ENCODE results near the gene CDKN2AIPNL.
A peak's percentile ranks its signal among the peaks of the same experiment; 100 is the strongest.
"Not testable (repeated sequence)": the region's sequence is repeated elsewhere in the genome, so short reads cannot be mapped to it uniquely, and the experiment has no call there.

The CDKN2AIPNL gene

GRCh38 chr5:134437847-134438581 is 26.3 kb upstream of the CDKN2AIPNL start:
- DNase-seq = no peak

GRCh38 chr5:134437340-134437846 is 25.7 kb upstream of the CDKN2AIPNL start:
- DNase-seq = no peak

- peak; percentile 6 for DNase-seq
These were observed 25.1 kb upstream of the CDKN2AIPNL start for GRCh38 chr5:134436523-134437339.

GRCh38 chr5:134435560-134435959 is 23.9 kb upstream of the CDKN2AIPNL start:
- DNase-seq = no peak

- no peak for DNase-seq
These were observed 21.1 kb upstream of the CDKN2AIPNL start for GRCh38 chr5:134432677-134433359.

- no peak for DNase-seq
These were observed 20.5 kb upstream of the CDKN2AIPNL start for GRCh38 chr5:134432174-134432573.

GRCh38 chr5:134430001-134430569 is 18.4 kb upstream of the CDKN2AIPNL start:
- DNase-seq = no peak

- no peak for DNase-seq
These were observed 15.9 kb upstream of the CDKN2AIPNL start for GRCh38 chr5:134427540-134428041.

GRCh38 chr5:134426361-134426760 is 14.7 kb upstream of the CDKN2AIPNL start:
- no peak for DNase-seq

- no peak for DNase-seq
These were observed 11.7 kb upstream of the CDKN2AIPNL start for GRCh38 chr5:134423376-134423775.

- no peak for DNase-seq
These were observed 11.2 kb upstream of the CDKN2AIPNL start for GRCh38 chr5:134422791-134423365.

GRCh38 chr5:134421038-134421437 is 9.4 kb upstream of the CDKN2AIPNL start:
- DNase-seq = not testable (repeated sequence)

GRCh38 chr5:134420343-134420742 is 8.7 kb upstream of the CDKN2AIPNL start:
- DNase-seq = no peak

GRCh38 chr5:134418958-134419357 is 7.3 kb upstream of the CDKN2AIPNL start:
- no peak for DNase-seq

GRCh38 chr5:134417707-134418106 is 6.0 kb upstream of the CDKN2AIPNL start:
- no peak for DNase-seq

GRCh38 chr5:134413046-134413445 is 1.4 kb upstream of the CDKN2AIPNL start:
- DNase-seq = no peak

GRCh38 chr5:134411228-134411545 is 494 bp downstream of the CDKN2AIPNL start:
- no peak for DNase-seq

GRCh38 chr5:134410822-134411221 is 859 bp downstream of the CDKN2AIPNL start:
- no peak for DNase-seq

GRCh38 chr5:134409321-134409720 is 2.4 kb downstream of the CDKN2AIPNL start:
- DNase-seq = no peak

GRCh38 chr5:134406390-134406789 is 5.3 kb downstream of the CDKN2AIPNL start:
- no peak for DNase-seq

- no peak for DNase-seq
These were observed 7.7 kb downstream of the CDKN2AIPNL start for GRCh38 chr5:134403951-134404350.

- no peak for DNase-seq
These were observed 13.0 kb downstream of the CDKN2AIPNL start for GRCh38 chr5:134398609-134399155.

Measured in stimulated activated CD4-positive, alpha-beta T cell treated with anti-CD3 and anti-CD28 coated beads, Interleukin-12 subunit alpha, Interleukin-12 subunit beta, amount 100 ng/mL, for 4 hours (primary cell).